HEK293T (cell line): Measurements from ENCODE around the gene COPG2.

ENCODE experiments used
- BHLHE40 ChIP-seq: fragments of 450-650 bp; IDR thresholded peaks from 2 replicates; pipeline ENCODE4 v1.6.1; 2016; ENCODE audit warnings: mild to moderate bottlenecking, moderate library complexity, borderline replicate concordance
- ELF4 ChIP-seq: fragments of 450-650 bp; IDR thresholded peaks from 2 replicates; pipeline ENCODE4 v1.6.1; 2017; ENCODE audit warnings: antibody characterized with exemption
- FOXA1 ChIP-seq: fragments of 450-650 bp; IDR thresholded peaks from 2 replicates; pipeline ENCODE4 v1.6.1; 2016; ENCODE audit warnings: mild to moderate bottlenecking
- FOXK2 ChIP-seq: fragments of 450-650 bp; IDR thresholded peaks from 2 replicates; pipeline ENCODE4 v1.6.1; 2016; ENCODE audit warnings: mild to moderate bottlenecking
- FOXM1 ChIP-seq: fragments of 450-650 bp; IDR thresholded peaks from 2 replicates; pipeline ENCODE4 v1.6.1; 2017; ENCODE audit warnings: mild to moderate bottlenecking, borderline replicate concordance
- HDGF ChIP-seq: fragments of 450-650 bp; IDR thresholded peaks from 2 replicates; pipeline ENCODE4 v1.6.1; 2017; ENCODE audit warnings: antibody characterized with exemption, borderline replicate concordance
- LEF1 ChIP-seq: fragments of 450-650 bp; IDR thresholded peaks from 2 replicates; pipeline ENCODE4 v1.6.1; 2017; ENCODE audit warnings: mild to moderate bottlenecking, borderline replicate concordance
- PKNOX1 ChIP-seq: fragments of 450-650 bp; IDR thresholded peaks from 2 replicates; pipeline ENCODE4 v1.6.1; 2016
- SP1 ChIP-seq: fragments of 450-650 bp; IDR thresholded peaks from 2 replicates; pipeline ENCODE4 v1.6.1; 2017
- SUZ12 ChIP-seq: fragments of 450-650 bp; IDR thresholded peaks from 2 replicates; pipeline ENCODE4 v1.6.1; 2016; ENCODE audit warnings: mild to moderate bottlenecking
- ZNF384 ChIP-seq: fragments of 450-650 bp; IDR thresholded peaks from 2 replicates; pipeline ENCODE4 v1.6.1; 2016

- TF ChIP-seq LEF1, result no peak
- no peak for TF ChIP-seq SUZ12
- no peak for TF ChIP-seq HDGF
- no peak for TF ChIP-seq BHLHE40
- TF ChIP-seq FOXM1, result no peak
- no peak for TF ChIP-seq PKNOX1
- no peak for TF ChIP-seq SP1
- no peak for TF ChIP-seq FOXA1
- TF ChIP-seq ZNF384, result no peak
- TF ChIP-seq FOXK2, result no peak
- no peak for TF ChIP-seq ELF4
Measured at GRCh38 chr7:130627775-130628174, 40.8 kb downstream of the COPG2 start.
